Endothelial cell of umbilical vein (primary cell): ENCODE data around the gene EIF4E3. TPM values are rescaled to one million over a fixed set of nuclear protein-coding genes. Genes with fewer than 3 reads are reported as not detected.
A peak's percentile ranks its signal among the peaks of the same experiment; 100 is the strongest.

Experiments
- BruUV-seq: library from RNA; stranded (reverse); fragments of 400-500 nt; replicated peaks from 2 replicates; lab custom pipeline; 2021; lab: Mats Ljungman, UMichigan
- CTCF ChIA-PET: fragments of 300-600, 350-600 bp; sonication (Branson Sonifier 250); formaldehyde crosslinking; loops from one replicate; lab custom pipeline; 2021; ENCODE audit warnings: antibody characterized with exemption, inconsistent platforms; lab: Charles Lee
- POLR2A ChIA-PET: fragments of 300-600, 350-600 bp; sonication (Branson Sonifier 250); formaldehyde crosslinking; loops from one replicate; lab custom pipeline; 2021; ENCODE audit warnings: antibody characterized with exemption, inconsistent platforms; lab: Charles Lee
- DNase-seq: peaks from one replicate; pipeline ENCODE4 v3.0.0-alpha.2; 2011; ENCODE audit warnings: low read depth, low spot score
- FAIRE-seq: peaks from 2 replicates; lab custom pipeline; 2011; peaks lifted over from hg19 to GRCh38; lab: Jason Lieb, UNC
- H2AFZ ChIP-seq: 2 replicates; pipeline ENCODE4 v1.6.0; 2012; ENCODE audit warnings: low read depth, low read length, control low read depth, inconsistent platforms
- H3K27ac ChIP-seq: 2 replicates; pipeline ENCODE4 v1.5.1; 2011; ENCODE audit warnings: low read depth, mild to moderate bottlenecking, control low read depth, low read length, moderate library complexity; ENCODE audit not compliant: insufficient read depth
- H3K27me3 ChIP-seq, 2 experiments: 2 replicates each; pipeline versions ENCODE4 v1.6.0 to v1.6.1; 2011; ENCODE audit warnings: low read length in 2 of 2, mixed read lengths in 1 of 2; ENCODE audit not compliant: control insufficient read depth in 2 of 2, insufficient read depth in 2 of 2
- H3K36me3 ChIP-seq, 2 experiments: 2 replicates in 1 of 2; 3 replicates in 1 of 2; pipeline ENCODE4 v1.5.1; 2011; ENCODE audit warnings: low read length in 2 of 2, mild to moderate bottlenecking in 1 of 2, moderate library complexity in 1 of 2; ENCODE audit not compliant: control insufficient read depth in 2 of 2, insufficient read depth in 2 of 2; ENCODE audit errors: extremely low read depth in 1 of 2
- H3K4me1 ChIP-seq: 3 replicates; pipeline ENCODE4 v1.5.1; 2011; ENCODE audit warnings: mild to moderate bottlenecking, low read length; ENCODE audit not compliant: control insufficient read depth, insufficient read depth; ENCODE audit errors: extremely low read depth
- H3K4me2 ChIP-seq: 2 replicates; pipeline ENCODE4 v1.6.1; 2011; ENCODE audit warnings: low read length, control low read depth, mixed read lengths; ENCODE audit not compliant: insufficient read depth
- H3K4me3 ChIP-seq, 3 experiments: fragments of 200-600 bp in 1 of 3; sonication (generic), shearing (Covaris generic) in 1 of 3; replicated peaks in 1 of 3; 2 replicates each; pipeline ENCODE4 v1.5.1; 2011 to 2016; ENCODE audit warnings: control low read depth in 3 of 3, low read length in 3 of 3, mild to moderate bottlenecking in 2 of 3, inconsistent platforms in 1 of 3, low read depth in 1 of 3, moderate library complexity in 1 of 3; ENCODE audit not compliant: insufficient read depth in 1 of 3
- H3K79me2 ChIP-seq: 2 replicates; pipeline ENCODE4 v1.6.0; 2012; ENCODE audit warnings: low read length, inconsistent platforms; ENCODE audit not compliant: control insufficient read depth, insufficient read depth
- H3K9ac ChIP-seq: replicated peaks from 2 replicates; pipeline ENCODE3; 2011; ENCODE audit warnings: low read length, control low read depth; ENCODE audit not compliant: insufficient read depth; ENCODE audit errors: extremely low read depth
- H3K9me1 ChIP-seq: replicated peaks from 3 replicates; pipeline ENCODE4 v1.6.0; 2011; ENCODE audit warnings: mild to moderate bottlenecking, low read length; ENCODE audit not compliant: control insufficient read depth, insufficient read depth; ENCODE audit errors: extremely low read depth
- H3K9me3 ChIP-seq: replicated peaks from 2 replicates; pipeline ENCODE4 v1.5.1; 2012; ENCODE audit warnings: low read length, inconsistent platforms; ENCODE audit not compliant: control insufficient read depth, insufficient read depth
- H4K20me1 ChIP-seq: replicated peaks from 2 replicates; pipeline ENCODE3; 2011; ENCODE audit warnings: mild to moderate bottlenecking, low read length; ENCODE audit not compliant: control insufficient read depth, insufficient read depth; ENCODE audit errors: extremely low read depth
- CTCF ChIP-seq, 2 donors: IDR thresholded peaks; 1 replicate in 1 of 2; 2 replicates in 1 of 2; pipeline ENCODE4 v1.5.1; 2011; ENCODE audit warnings: low read length in 2 of 2, mild to moderate bottlenecking in 2 of 2, moderate library complexity in 2 of 2, control low read depth in 1 of 2, inconsistent platforms in 1 of 2, low read depth in 1 of 2; ENCODE audit not compliant: insufficient read depth in 1 of 2; ENCODE audit errors: extremely low read depth in 1 of 2
- EZH2 ChIP-seq: IDR thresholded peaks from 2 replicates; pipeline ENCODE4 v1.6.1; 2012; ENCODE audit warnings: borderline replicate concordance, low read depth, mild to moderate bottlenecking, moderate library complexity, low read length, inconsistent platforms; ENCODE audit not compliant: severe bottlenecking
- FOS ChIP-seq: IDR thresholded peaks from 2 replicates; pipeline ENCODE4 v1.6.1; 2011; ENCODE audit warnings: mild to moderate bottlenecking, low read length, moderate library complexity, borderline replicate concordance; ENCODE audit not compliant: insufficient read depth
- GATA2 ChIP-seq: IDR thresholded peaks from 2 replicates; pipeline ENCODE4 v1.7.0; 2011; ENCODE audit warnings: low read depth, mild to moderate bottlenecking, moderate library complexity, mixed read lengths, low read length; ENCODE audit not compliant: insufficient read length, insufficient read depth
- JUN ChIP-seq: IDR thresholded peaks from 2 replicates; pipeline ENCODE4 v1.6.1; 2011; ENCODE audit warnings: borderline replicate concordance, low read depth; ENCODE audit not compliant: insufficient read length, insufficient read depth
- MAX ChIP-seq: IDR thresholded peaks from 2 replicates; pipeline ENCODE4 v1.6.1; 2011; ENCODE audit not compliant: insufficient read depth, insufficient read length
- MYC ChIP-seq: IDR thresholded peaks from one replicate; pipeline ENCODE4 v1.6.1; 2011; ENCODE audit warnings: mild to moderate bottlenecking, low read depth, low read length
- POLR2A ChIP-seq: IDR thresholded peaks from 2 replicates; pipeline ENCODE4 v1.6.1; 2012; ENCODE audit warnings: low read depth, mild to moderate bottlenecking, control low read depth, low read length
- POLR2AphosphoS5 ChIP-seq: IDR thresholded peaks from 2 replicates; pipeline ENCODE4 v1.6.1; 2012; ENCODE audit warnings: low read depth, mild to moderate bottlenecking, control low read depth, low read length, moderate library complexity; ENCODE audit not compliant: insufficient read depth
- dilution Hi-C: fragments of 300-500 bp; cut with MboI; formaldehyde crosslinking; loops from one replicate; pipeline ENCODE4 v1.15.0; 2019; ENCODE audit warnings: low sequenced_read_pairs; ENCODE audit not compliant: extremely low pct_ligation_motif_present
- intact Hi-C: fragments of 100-400 bp; cut with micrococcal nuclease; formaldehyde crosslinking; loops from one replicate; pipeline ENCODE4 v1.10.0; 2022
- polyA plus RNA-seq, 4 experiments: library from polyadenylated mRNA; depleted of rRNA in 3 of 4; stranded (reverse) in 3 of 4; unstranded in 1 of 4; fragments of >200 nt; gene quantifications; 2 replicates each; pipeline versions ENCODE4 v1.2.1 to v1.2.3, GENCODE V29; 2011 to 2012; ENCODE audit warnings: missing spikeins in 1 of 4
- total RNA-seq: library from RNA; stranded (reverse); gene quantifications from 2 replicates; pipeline ENCODE4 v1.2.3, GENCODE V29; 2021

The EIF4E3 gene
- total and polyA plus RNA-seq, 2 donors (not counting 3 experiments of a cell fraction or from before 2014, with no cell fraction given): 1.3 to 4.9 TPM

- Histone ChIP-seq H4K20me1 (no peaks in the 10 kb centered on the region), H3K4me1 (peaks cover 5% of the 10 kb centered on the region), H3K9ac (no peak overlapping the region), H2AFZ (no peak overlapping the region), H3K27ac (no peak overlapping the region), H3K4me3 (no peak overlapping the region), H3K4me2 (no peak overlapping the region), H3K79me2 (no peaks in the 10 kb centered on the region), H3K9me1 (no peaks in the 10 kb centered on the region), H3K9me3 (no peaks in the 10 kb centered on the region), H3K36me3 (no peaks in the 10 kb centered on the region), H3K27me3 (peaks cover 0 to 2% of the 10 kb centered on the region in 2 experiments)
- BruUV-seq: no TSS peak
- TF ChIP-seq GATA2: peak; percentile 49
- no peak for TF ChIP-seq POLR2AphosphoS5
- ChIA-PET CTCF (no interaction called here), POLR2A (no interaction called here)
- dilution Hi-C loops (no loop called here), intact Hi-C loops (no loop called here)
- no peak for FAIRE-seq
- DNase-seq: no peak
These were observed 37.1 kb downstream of the EIF4E3 start for GRCh38 chr3:71688121-71688520.

GRCh38 chr3:71685686-71686085, 39.5 kb downstream of the EIF4E3 start:
- no peak for DNase-seq
- Histone ChIP-seq H3K4me1 (peaks cover 5% of the 10 kb centered on the region), H3K4me3 (no peak overlapping the region), H3K36me3 (no peaks in the 10 kb centered on the region), H3K9me3 (no peaks in the 10 kb centered on the region), H3K27ac (no peak overlapping the region), H3K9ac (no peak overlapping the region), H2AFZ (no peak overlapping the region), H3K79me2 (no peaks in the 10 kb centered on the region), H3K9me1 (no peaks in the 10 kb centered on the region), H3K27me3 (peaks cover 0 to 2% of the 10 kb centered on the region in 2 experiments), H4K20me1 (no peaks in the 10 kb centered on the region), H3K4me2 (no peak overlapping the region)
- FAIRE-seq: no peak
- no TSS peak for BruUV-seq
- CTCF ChIA-PET: no interaction called here
- dilution Hi-C loops (no loop called here), intact Hi-C loops (no loop called here)
- POLR2A ChIA-PET: no interaction called here
- TF ChIP-seq POLR2A: no peak
- TF ChIP-seq POLR2AphosphoS5: no peak
- TF ChIP-seq EZH2: no peak
- TF ChIP-seq GATA2: no peak
- TF ChIP-seq MYC: no peak
- TF ChIP-seq JUN: no peak
- TF ChIP-seq FOS: no peak
- TF ChIP-seq MAX: no peak
- no peak for TF ChIP-seq CTCF (IDR thresholded peaks at IDR 0.05; ENCODE audit: extremely low read depth in 1 of 2, insufficient read depth in 1 of 2, low read depth in 1 of 2, low read length in 2 of 2)
